HCT116 (cell line): Measurements from ENCODE around the gene GYPB. TPM values are rescaled to one million over a fixed set of nuclear protein-coding genes. Genes with fewer than 3 reads are reported as not detected.
A peak's percentile ranks its signal among the peaks of the same experiment; 100 is the strongest.
"Not testable (repeated sequence)": the region's sequence is repeated elsewhere in the genome, so short reads cannot be mapped to it uniquely, and the experiment has no call there.

ENCODE experiments used
- ATAC-seq: fragments of 200-7000 bp; cut with Tn5 transposase; 2 replicates; pipeline ENCODE4 v1.9.1; 2020; ENCODE audit warnings: mild to moderate bottlenecking, moderate library complexity
- BruUV-seq: library from RNA; stranded (reverse); fragments of 400-500 nt; replicated peaks from 2 replicates; lab custom pipeline; 2021; lab: Mats Ljungman, UMichigan
- CTCF ChIA-PET: fragments of 300-600 bp; sonication (Branson Sonifier 250); formaldehyde crosslinking; loops from one replicate; lab custom pipeline; 2021; ENCODE audit warnings: antibody characterized with exemption; lab: Charles Lee
- POLR2A ChIA-PET: fragments of 300-600, 350-600 bp; sonication (Branson Sonifier 250); formaldehyde crosslinking; loops from one replicate; lab custom pipeline; 2021; ENCODE audit warnings: antibody characterized with exemption; lab: Charles Lee
- RAD21 ChIA-PET, 2 experiments: fragments of 300-600 bp; sonication (Branson Sonifier 250); formaldehyde crosslinking; loops; one replicate each; lab custom pipeline; 2023; ENCODE audit warnings: low total read pairs in 2 of 2; ENCODE audit not compliant: uncharacterized antibody in 2 of 2, unreplicated experiment in 2 of 2, low non-redundant PET in 1 of 2; lab: Charles Lee
- DNase-seq: peaks from one replicate; pipeline ENCODE4 v3.0.0-alpha.2; 2010; ENCODE audit warnings: low read depth, low spot score
- H2AFZ ChIP-seq: fragments of 200-600 bp; shearing (Covaris generic), sonication (generic); 2 replicates; pipeline ENCODE4 v1.6.1; 2017; ENCODE audit warnings: low read depth, mixed run types, mixed read lengths, antibody characterized with exemption, low read length; ENCODE audit not compliant: poor library complexity, severe bottlenecking
- H3K27ac ChIP-seq: 2 replicates; pipeline ENCODE4 v1.5.1; 2012; ENCODE audit warnings: low read depth, low read length
- H3K27me3 ChIP-seq: fragments of 200-600 bp; sonication (generic); 2 replicates; pipeline ENCODE4 v1.6.1; 2016; ENCODE audit warnings: mixed run types, low read length, mixed read lengths; ENCODE audit not compliant: insufficient read depth
- H3K36me3 ChIP-seq, 2 experiments: fragments of 200-500 bp in 1 of 2; fragments of 200-600 bp in 1 of 2; sonication (Bioruptor generic) in 1 of 2; sonication (generic) in 1 of 2; 2 replicates each; pipeline versions ENCODE4 v1.5.1 to v1.6.1; 2014 to 2016; ENCODE audit warnings: low read length in 2 of 2, inconsistent platforms in 1 of 2, mixed read lengths in 1 of 2, mixed run types in 1 of 2; ENCODE audit not compliant: insufficient read depth in 2 of 2, control insufficient read depth in 1 of 2
- H3K4me1 ChIP-seq, 2 experiments: fragments of 200-600 bp in 1 of 2; sonication (generic) in 1 of 2; 2 replicates each; pipeline versions ENCODE4 v1.5.1 to v1.6.1; 2012 to 2017; ENCODE audit warnings: low read length in 2 of 2, inconsistent platforms in 1 of 2, mild to moderate bottlenecking in 1 of 2, mixed read lengths in 1 of 2, mixed run types in 1 of 2, moderate library complexity in 1 of 2; ENCODE audit not compliant: insufficient read depth in 2 of 2, control insufficient read depth in 1 of 2
- H3K4me2 ChIP-seq: fragments of 200-600 bp; sonication (generic); 2 replicates; pipeline ENCODE4 v1.6.1; 2017; ENCODE audit warnings: mixed run types, low read length, mixed read lengths
- H3K4me3 ChIP-seq, 2 experiments: fragments of 200-600 bp in 1 of 2; sonication (generic) in 1 of 2; replicated peaks in 1 of 2; 2 replicates each; pipeline ENCODE4 v1.5.1; 2011 to 2016; ENCODE audit warnings: low read length in 2 of 2, control low read depth in 1 of 2, low read depth in 1 of 2, mild to moderate bottlenecking in 1 of 2, mixed read lengths in 1 of 2, mixed run types in 1 of 2
- H3K79me2 ChIP-seq: fragments of 200-600 bp; sonication (generic); 2 replicates; pipeline ENCODE4 v1.6.1; 2017; ENCODE audit warnings: mild to moderate bottlenecking, mixed run types, low read length, moderate library complexity, mixed read lengths; ENCODE audit not compliant: insufficient read depth
- H3K9ac ChIP-seq: fragments of 200-600 bp; sonication (generic); 2 replicates; pipeline ENCODE4 v1.6.1; 2016; ENCODE audit warnings: low read length, mixed read lengths
- H3K9me2 ChIP-seq: fragments of 200-600 bp; sonication (generic), shearing (Covaris generic); 2 replicates; pipeline ENCODE4 v1.6.1; 2017; ENCODE audit warnings: mixed run types, mild to moderate bottlenecking, moderate library complexity; ENCODE audit not compliant: insufficient read depth
- H3K9me3 ChIP-seq, 2 experiments: fragments of 200-500 bp in 1 of 2; fragments of 200-600 bp in 1 of 2; sonication (Bioruptor generic) in 1 of 2; sonication (generic) in 1 of 2; 2 replicates each; pipeline ENCODE4 v1.6.1; 2014 to 2017; ENCODE audit warnings: low read length in 2 of 2, mixed read lengths in 2 of 2, inconsistent platforms in 1 of 2, low read depth in 1 of 2, mild to moderate bottlenecking in 1 of 2, mixed run types in 1 of 2, moderate library complexity in 1 of 2; ENCODE audit not compliant: control insufficient read depth in 1 of 2, insufficient read depth in 1 of 2
- H4K20me1 ChIP-seq: fragments of 200-600 bp; sonication (generic), shearing (Covaris generic); 2 replicates; pipeline ENCODE4 v1.6.1; 2017; ENCODE audit warnings: mixed run types, mild to moderate bottlenecking, moderate library complexity; ENCODE audit not compliant: insufficient read depth
- CTCF ChIP-seq, 3 experiments: fragments of 200-600 bp in 1 of 3; sonication (generic) in 1 of 3; IDR thresholded peaks in 2 of 3; conservative IDR thresholded peaks in 1 of 3; 2 replicates each; pipeline ENCODE4 v1.5.1; 2012 to 2017; ENCODE audit warnings: low read depth in 2 of 3, low read length in 2 of 3, antibody characterized with exemption in 1 of 3, borderline replicate concordance in 1 of 3, control low read depth in 1 of 3, mild to moderate bottlenecking in 1 of 3, mixed read lengths in 1 of 3, mixed run types in 1 of 3, moderate library complexity in 1 of 3; ENCODE audit not compliant: insufficient read depth in 1 of 3
- RAD21 ChIP-seq: IDR thresholded peaks from 2 replicates; pipeline ENCODE4 v1.6.1; 2012; ENCODE audit warnings: low read depth, mild to moderate bottlenecking
- intact Hi-C: fragments of 100-400 bp; cut with micrococcal nuclease; formaldehyde crosslinking; loops from 2 replicates; pipeline ENCODE4 v1.10.0; 2022
- total RNA-seq: library from RNA; stranded (reverse); gene quantifications from one replicate; pipeline ENCODE4 v1.2.1, GENCODE V29; 2021; ENCODE audit not compliant: unreplicated experiment

The GYPB gene
- total RNA-seq, 1 experiment from 2014 or later = not detected

- not testable (repeated sequence) for H3K9me3 ChIP-seq, H3K9me2 ChIP-seq, H4K20me1 ChIP-seq, BruUV-seq, H3K36me3 ChIP-seq
- DNase-seq = peak; percentile 7
- intact Hi-C loops = loop anchor here (1.0 to 10.0 kb wide), 2 partner anchors 247 to 437 kb away; no protein-coding TSS in a partner anchor
- peak; percentile 53 for TF ChIP-seq RAD21
- peak; percentile 32 to 60 (median 54); a peak in 4 of 6 replicates for TF ChIP-seq CTCF (IDR thresholded peaks at IDR 0.05 in 2 of 3, conservative IDR thresholded peaks at IDR 0.05 in 1 of 3; ENCODE audit: borderline replicate concordance in 1 of 3, insufficient read depth in 1 of 3, low read depth in 2 of 3, low read length in 2 of 3)
- TF ChIP-seq, all 23 proteins: peak for 2; not testable (repeated sequence) for 21
- CTCF ChIA-PET, H2AFZ ChIP-seq, H3K27ac ChIP-seq, H3K4me1 ChIP-seq, POLR2A ChIA-PET, H3K27me3 ChIP-seq, H3K4me2 ChIP-seq, H3K79me2 ChIP-seq, H3K4me3 ChIP-seq, RAD21 ChIA-PET, H3K9ac ChIP-seq: not testable (repeated sequence)
- ATAC-seq = peak; percentile 92
Measured at GRCh38 chr4:144021336-144021990, 2.3 kb upstream of the GYPB start.

- H3K4me1 ChIP-seq, H2AFZ ChIP-seq, BruUV-seq, H3K9me3 ChIP-seq, H3K36me3 ChIP-seq, H3K4me3 ChIP-seq, H3K27me3 ChIP-seq, H3K4me2 ChIP-seq, intact Hi-C loops, H3K79me2 ChIP-seq, H3K27ac ChIP-seq, POLR2A ChIA-PET, H3K9me2 ChIP-seq, H4K20me1 ChIP-seq, DNase-seq, H3K9ac ChIP-seq, CTCF ChIA-PET, ATAC-seq, RAD21 ChIA-PET: not testable (repeated sequence)
Measured at GRCh38 chr4:144018223-144019000, 768 bp downstream of the GYPB start.

GRCh38 chr4:144017271-144017670, 1.9 kb downstream of the GYPB start:
- POLR2A ChIA-PET, intact Hi-C loops, BruUV-seq, CTCF ChIA-PET, H3K36me3 ChIP-seq, H3K9me2 ChIP-seq, H2AFZ ChIP-seq, H4K20me1 ChIP-seq, H3K9ac ChIP-seq, H3K4me1 ChIP-seq, RAD21 ChIA-PET, H3K79me2 ChIP-seq, H3K27me3 ChIP-seq, H3K4me3 ChIP-seq, DNase-seq, ATAC-seq, H3K9me3 ChIP-seq, H3K4me2 ChIP-seq, H3K27ac ChIP-seq: not testable (repeated sequence)
